Neural progenitor cell (in vitro differentiated cells): ENCODE data around the gene LIPG.

ENCODE experiments used
- CTCF ChIP-seq: fragments of 200-600 bp; sonication (generic); IDR thresholded peaks from 2 replicates; pipeline ENCODE4 v1.5.1; 2017; ENCODE audit warnings: antibody characterized with exemption, mild to moderate bottlenecking
- EZH2 ChIP-seq: fragments of 200-600 bp; sonication (generic); IDR thresholded peaks from 2 replicates; pipeline ENCODE4 v1.6.1; 2017; ENCODE audit warnings: antibody characterized with exemption, mild to moderate bottlenecking, moderate library complexity
- EZH2phosphoT487 ChIP-seq: fragments of 200-600 bp; sonication (generic); IDR thresholded peaks from 2 replicates; pipeline ENCODE4 v1.6.1; 2017; ENCODE audit warnings: antibody characterized with exemption

- no peak for TF ChIP-seq EZH2
- no peak for TF ChIP-seq CTCF
- TF ChIP-seq EZH2phosphoT487 = peak; percentile 46
Measured at GRCh38 chr18:49520661-49521145, 41.2 kb upstream of the LIPG start.
